Activated CD4-positive, alpha-beta T cell treated with anti-CD3 and anti-CD28 coated beads for 24 hours (primary cell): ENCODE data around the gene FLII.
"Not testable (repeated sequence)": the region's sequence is repeated elsewhere in the genome, so short reads cannot be mapped to it uniquely, and the experiment has no call there.

ENCODE experiments used
- DNase-seq, 2 donors: peaks; one replicate each; pipeline ENCODE4 v3.0.0-alpha.2; 2020; ENCODE audit warnings: low read depth in 2 of 2

FLII gene

GRCh38 chr17:18224053-18224386 lies 34.5 kb downstream of the FLII start:
- DNase-seq: no peak

GRCh38 chr17:18218756-18219415 lies 39.7 kb downstream of the FLII start:
- DNase-seq: no peak

GRCh38 chr17:18217412-18218015 lies 41.0 kb downstream of the FLII start:
- peak; percentile 65 to 66 for DNase-seq

GRCh38 chr17:18216906-18217305 lies 41.6 kb downstream of the FLII start:
- DNase-seq: not testable (repeated sequence)

GRCh38 chr17:18213666-18214270 lies 44.8 kb downstream of the FLII start:
- DNase-seq: no peak

- DNase-seq: no peak
Observed at GRCh38 chr17:18208092-18208491, 50.4 kb downstream of the FLII start.

- no peak for DNase-seq
Observed at GRCh38 chr17:18206962-18207361, 51.6 kb downstream of the FLII start.

GRCh38 chr17:18205861-18206260 lies 52.7 kb downstream of the FLII start:
- DNase-seq: no peak

- DNase-seq: no peak
Observed at GRCh38 chr17:18203308-18203707, 55.2 kb downstream of the FLII start.

- no peak for DNase-seq
Observed at GRCh38 chr17:18201108-18201507, 57.4 kb downstream of the FLII start.

GRCh38 chr17:18198530-18198929 lies 60.0 kb downstream of the FLII start:
- DNase-seq: no peak

GRCh38 chr17:18197535-18198194 lies 60.9 kb downstream of the FLII start:
- DNase-seq: no peak

- no peak for DNase-seq
Observed at GRCh38 chr17:18195246-18195645, 63.3 kb downstream of the FLII start.
